Measurements from ENCODE around the gene MAMSTR.

DNA sequence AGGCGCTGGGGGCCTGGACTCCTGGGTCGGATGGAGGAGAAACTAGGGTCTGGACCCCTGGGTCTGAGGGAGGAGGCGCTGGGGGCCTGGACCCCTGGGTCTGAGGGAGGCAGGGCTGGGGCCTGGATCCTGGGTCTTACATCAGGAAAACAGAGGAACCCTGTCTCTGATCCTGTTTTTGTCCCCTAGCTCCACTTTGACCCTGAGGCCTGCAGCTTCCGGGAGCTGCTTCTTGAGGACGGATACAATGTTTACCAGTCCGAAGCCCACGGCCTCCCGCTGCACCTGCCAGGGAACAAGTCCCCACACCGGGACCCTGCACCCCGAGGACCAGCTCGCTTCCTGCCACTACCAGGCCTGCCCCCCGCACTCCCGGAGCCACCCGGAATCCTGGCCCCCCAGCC, 38.2 kb upstream of the MAMSTR start:
- TF ChIP-seq, protein P1, sequence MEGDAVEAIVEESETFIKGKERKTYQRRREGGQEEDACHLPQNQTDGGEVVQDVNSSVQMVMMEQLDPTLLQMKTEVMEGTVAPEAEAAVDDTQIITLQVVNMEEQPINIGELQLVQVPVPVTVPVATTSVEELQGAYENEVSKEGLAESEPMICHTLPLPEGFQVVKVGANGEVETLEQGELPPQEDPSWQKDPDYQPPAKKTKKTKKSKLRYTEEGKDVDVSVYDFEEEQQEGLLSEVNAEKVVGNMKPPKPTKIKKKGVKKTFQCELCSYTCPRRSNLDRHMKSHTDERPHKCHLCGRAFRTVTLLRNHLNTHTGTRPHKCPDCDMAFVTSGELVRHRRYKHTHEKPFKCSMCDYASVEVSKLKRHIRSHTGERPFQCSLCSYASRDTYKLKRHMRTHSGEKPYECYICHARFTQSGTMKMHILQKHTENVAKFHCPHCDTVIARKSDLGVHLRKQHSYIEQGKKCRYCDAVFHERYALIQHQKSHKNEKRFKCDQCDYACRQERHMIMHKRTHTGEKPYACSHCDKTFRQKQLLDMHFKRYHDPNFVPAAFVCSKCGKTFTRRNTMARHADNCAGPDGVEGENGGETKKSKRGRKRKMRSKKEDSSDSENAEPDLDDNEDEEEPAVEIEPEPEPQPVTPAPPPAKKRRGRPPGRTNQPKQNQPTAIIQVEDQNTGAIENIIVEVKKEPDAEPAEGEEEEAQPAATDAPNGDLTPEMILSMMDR (conservative IDR thresholded peaks at IDR 0.05; ENCODE audit: low read depth, low read length), result no peak
- TF ChIP-seq EZH2 (IDR thresholded peaks at IDR 0.05; ENCODE audit: low read length, unreplicated experiment), result no peak

Measured in PC-3 (cell line).